Posterior vena cava (tissue), 2 donors: ENCODE data around the gene TRPM2. TPM values are rescaled to one million over a fixed set of nuclear protein-coding genes. Genes with fewer than 3 reads are reported as not detected.

ENCODE experiments used
- DNase-seq: peaks from one replicate; pipeline ENCODE4 v3.0.0-alpha.2; 2020; ENCODE audit warnings: low spot score
- intact Hi-C, 2 donors: fragments of 100-400 bp; cut with DNase I; formaldehyde crosslinking; loops; one replicate each; pipeline versions ENCODE4 v1.14.1 to v1.14.2; 2022 to 2023
- total RNA-seq, 2 donors: library from RNA; stranded (reverse); fragmentation: NEBNext Ultra II Directional; extraction: Animal tissue kit (Norgen Biotek cat#: 25700); gene quantifications; one replicate each; pipeline ENCODE4 v1.2.1, GENCODE V29; 2021
- donor health status: DM: yes; HTN: yes; CAD: no.
- donor health status: DM: yes; HTN: yes; CAD: no.

The TRPM2 gene
- total RNA-seq, 2 donors from 2014 or later: 7.7 to 11.3 TPM

DNA sequence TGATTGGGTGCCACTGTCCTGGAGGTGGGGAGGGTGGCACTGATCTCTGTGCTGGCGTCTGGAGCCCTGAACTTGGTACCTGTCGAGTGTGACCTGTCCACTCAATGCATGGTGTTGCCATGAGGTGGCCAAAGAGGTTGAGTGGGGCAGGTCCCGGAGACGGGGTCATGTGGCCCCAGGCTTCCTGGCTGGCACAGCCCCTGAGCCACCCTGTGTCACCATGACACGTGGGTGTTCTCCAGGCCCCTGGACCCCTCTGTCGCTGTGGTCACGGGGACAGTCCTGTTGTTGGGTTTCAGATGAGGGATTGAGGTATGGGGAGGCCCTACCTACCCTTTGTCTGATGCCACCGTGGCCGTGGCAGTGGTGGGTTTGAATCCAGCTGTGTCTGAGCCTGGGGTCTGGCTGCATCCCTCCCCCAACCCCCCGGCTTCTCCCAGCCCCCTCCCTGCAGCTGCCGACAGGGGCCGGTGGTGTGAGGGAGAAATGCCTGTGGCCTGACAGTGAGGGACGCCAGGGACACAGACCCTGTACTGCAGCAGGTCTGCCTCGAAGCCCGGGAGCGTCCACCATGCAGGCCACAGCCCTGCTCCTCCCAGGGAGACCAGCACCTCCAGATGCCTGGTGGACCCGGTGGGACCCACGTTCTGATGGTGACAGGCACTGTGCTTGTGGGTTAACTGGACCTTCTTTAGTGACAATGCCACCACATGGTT, 12.0 kb downstream of the TRPM2 start:
- intact Hi-C loops: no loop called here
- DNase-seq: peak; percentile 68

DNA sequence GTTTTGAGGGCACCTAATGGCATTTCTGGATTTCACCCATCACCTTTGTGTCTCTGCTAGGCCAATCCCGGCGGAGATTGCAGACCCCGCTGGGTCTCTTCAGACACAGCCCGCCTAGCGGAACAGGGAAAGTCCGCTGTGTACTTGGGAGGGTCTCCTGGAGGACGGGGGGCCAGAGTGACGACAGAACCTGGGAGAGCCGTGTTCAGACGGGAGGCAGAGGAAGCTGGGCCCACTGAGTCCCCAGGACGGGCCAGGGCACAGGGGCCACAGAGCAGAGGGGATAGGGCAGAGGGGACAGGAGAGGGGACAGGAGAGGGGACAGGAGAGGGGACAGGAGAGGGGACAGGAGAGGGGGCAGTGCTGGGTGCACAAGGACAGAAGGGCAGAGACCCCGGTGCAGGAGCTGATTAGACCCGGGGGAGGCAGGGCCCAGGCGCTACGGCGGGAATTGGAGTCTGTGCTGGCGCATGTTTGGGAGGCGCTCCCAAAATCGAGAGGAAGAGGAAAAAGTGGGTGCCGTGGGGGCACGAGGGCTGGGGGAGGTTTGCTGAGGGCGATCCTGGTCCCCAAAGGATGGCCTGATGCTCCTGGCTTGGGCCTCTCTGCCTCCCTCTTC, 12.7 kb downstream of the TRPM2 start:
- intact Hi-C loops: no loop called here

DNA sequence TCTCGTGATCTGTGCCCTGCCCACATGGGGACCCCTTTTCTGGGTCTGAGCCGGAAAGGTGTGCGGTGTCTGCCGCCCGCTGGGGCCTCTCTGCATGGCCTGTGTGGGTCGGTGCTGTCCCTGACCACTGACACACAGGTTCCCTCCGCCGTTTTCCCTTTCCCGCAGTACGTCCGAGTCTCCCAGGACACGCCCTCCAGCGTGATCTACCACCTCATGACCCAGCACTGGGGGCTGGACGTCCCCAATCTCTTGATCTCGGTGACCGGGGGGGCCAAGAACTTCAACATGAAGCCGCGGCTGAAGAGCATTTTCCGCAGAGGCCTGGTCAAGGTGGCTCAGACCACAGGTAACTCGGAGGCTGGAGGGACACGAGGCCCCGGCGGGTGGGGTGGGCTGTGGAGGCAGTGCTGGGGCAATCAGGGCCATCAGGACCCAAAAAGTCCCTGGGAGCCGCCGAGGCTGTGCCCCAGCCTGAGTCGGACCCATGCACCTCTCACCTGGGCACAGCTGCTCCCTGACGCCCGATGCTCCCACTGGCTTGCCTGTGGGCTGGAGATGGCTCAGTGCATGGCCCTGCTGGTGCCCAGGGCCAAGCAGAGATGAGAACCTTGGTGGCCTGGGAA, 13.3 kb downstream of the TRPM2 start:
- peak; percentile 56 for DNase-seq
- intact Hi-C loops: no loop called here

More for the DNA sequence above, 12.7 kb downstream of the TRPM2 start:
- peak; percentile 66 for DNase-seq

DNA sequence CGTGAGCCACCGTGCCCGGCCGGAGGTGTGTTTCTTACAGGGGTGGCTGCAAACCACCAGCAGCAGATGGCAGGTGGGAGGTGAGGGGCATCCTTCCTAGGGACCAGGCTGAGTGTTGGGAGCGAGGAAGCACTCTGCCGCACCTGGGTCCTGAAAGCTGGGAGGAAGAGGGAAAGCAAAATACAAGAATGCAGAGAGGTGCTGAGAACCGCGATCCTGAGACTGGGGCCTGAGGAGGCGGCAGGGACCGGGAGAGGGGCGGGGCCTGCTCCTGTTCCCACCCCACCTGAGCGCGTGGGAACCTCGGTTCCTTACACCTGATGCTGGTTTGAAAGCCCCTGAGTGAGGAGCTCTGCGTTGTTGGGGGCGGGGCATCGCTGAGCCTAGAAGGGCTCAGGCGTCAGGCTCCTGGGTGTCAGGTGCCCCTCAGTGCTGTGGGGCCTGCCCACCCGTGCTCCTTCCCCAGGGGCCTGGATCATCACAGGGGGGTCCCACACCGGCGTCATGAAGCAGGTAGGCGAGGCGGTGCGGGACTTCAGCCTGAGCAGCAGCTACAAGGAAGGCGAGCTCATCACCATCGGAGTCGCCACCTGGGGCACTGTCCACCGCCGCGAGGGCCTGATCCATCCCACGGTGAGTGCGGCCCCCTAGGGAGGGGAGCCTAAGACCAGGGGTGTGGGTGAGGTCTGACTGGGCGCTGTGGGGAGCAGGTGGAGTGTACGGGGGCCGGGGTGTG, 15.5 kb downstream of the TRPM2 start:
- intact Hi-C loops: no loop called here
- peak; percentile 68 for DNase-seq

DNA sequence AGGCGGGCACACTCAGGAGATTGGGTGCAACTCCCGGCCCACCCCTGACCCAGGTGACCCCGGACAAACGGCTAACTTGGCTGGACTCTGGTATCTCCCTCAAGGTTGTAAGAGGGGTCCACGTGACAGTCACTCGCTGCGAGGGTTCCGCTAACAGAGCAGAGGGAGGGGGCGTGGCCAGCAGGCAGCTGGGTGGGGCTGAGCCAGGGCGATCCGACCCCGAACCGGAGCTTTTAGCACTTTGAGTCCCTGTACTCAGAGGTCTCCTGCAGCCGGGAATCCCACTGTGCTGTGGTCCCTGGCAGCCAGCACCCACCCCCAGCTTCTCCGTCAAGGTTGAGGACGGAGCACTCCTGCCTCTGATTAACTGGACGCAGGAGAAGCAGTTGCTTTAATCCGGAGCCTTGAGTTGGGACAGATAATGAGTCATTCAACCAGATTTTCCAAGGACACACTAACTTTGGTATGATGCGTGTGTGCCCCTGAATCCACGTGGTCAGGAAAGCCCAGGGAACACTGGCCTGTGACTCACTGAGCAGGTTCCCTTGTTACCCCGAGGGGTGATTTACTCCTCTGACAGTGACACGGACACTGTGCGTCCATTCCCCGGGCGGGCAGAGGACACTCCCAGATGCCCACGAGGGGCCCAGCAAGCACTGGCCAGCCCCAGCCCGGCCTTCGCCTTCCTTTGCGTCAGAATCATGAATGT, 16.8 kb downstream of the TRPM2 start:
- peak; percentile 74 for DNase-seq
- intact Hi-C loops: no loop called here

DNA sequence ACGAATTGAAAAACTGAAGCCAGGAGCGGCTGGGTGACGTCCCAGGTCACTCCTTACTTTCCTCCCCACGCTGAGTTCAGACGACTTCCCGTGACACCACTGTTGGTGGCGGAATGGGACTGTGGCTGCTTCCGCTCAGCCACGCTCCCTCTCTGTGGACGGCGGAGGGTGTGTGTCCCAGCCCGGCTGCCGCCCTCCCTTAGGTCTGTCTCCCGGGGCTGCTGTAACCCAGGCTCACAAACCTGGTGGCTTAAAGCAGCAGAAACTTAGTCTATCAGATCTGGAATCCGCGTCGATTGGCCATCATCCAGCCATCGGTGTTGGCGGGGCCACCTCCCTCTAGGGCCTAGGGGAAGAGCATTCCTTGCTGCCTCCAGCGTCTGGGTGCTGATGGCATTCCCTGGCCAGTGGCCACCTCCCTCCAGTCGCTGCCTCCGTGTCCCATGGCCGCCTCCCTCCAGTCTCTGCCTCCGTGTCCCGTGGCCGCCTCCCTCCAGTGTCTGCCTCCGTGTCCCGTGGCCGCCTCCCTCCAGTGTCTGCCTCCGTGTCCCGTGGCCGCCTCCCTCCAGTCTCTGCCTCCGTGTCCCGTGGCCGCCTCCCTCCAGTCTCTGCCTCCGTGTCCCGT, 17.5 kb downstream of the TRPM2 start:
- DNase-seq: peak; percentile 62
- intact Hi-C loops: no loop called here

DNA sequence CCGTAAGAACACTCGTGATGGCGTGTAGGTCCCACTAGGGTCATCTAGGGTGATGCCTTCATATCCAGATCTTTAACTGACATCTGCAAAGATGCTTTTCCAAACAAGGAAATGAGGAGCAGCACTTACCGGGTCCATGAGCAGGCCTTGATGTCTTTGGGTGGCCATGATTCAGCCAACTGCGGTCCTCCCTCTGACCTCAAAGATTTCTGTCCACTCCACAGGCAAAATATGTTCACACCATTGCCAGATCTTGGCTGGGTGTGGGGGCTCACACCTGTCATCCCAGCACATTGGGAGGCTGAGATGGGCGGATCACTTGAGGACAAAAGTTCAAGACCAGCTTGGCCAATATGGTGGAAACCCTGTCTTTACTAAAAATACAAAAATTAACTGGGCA, 18.2 kb downstream of the TRPM2 start:
- intact Hi-C loops: no loop called here
- DNase-seq: peak; percentile 28

DNA sequence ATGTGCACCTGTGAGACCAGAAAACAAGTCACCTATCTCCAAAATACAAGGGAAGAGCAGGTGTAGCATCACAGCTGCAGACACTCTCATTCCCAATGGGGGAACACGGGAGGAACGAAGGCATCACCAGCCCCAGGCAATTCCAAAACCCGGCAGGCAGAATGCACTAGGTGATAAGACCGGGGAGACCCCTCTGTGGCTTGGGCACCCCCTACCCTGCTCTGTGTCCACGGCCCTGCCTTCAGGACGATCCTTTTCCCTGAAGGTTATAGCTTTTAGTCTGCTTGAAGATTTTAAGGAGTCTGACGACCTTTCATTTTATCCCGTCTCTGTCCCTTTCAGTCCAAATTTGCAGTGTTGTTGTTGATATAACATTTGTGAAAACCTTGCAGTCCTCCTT, 19.2 kb downstream of the TRPM2 start:
- intact Hi-C loops: no loop called here
- peak; percentile 69 for DNase-seq

DNA sequence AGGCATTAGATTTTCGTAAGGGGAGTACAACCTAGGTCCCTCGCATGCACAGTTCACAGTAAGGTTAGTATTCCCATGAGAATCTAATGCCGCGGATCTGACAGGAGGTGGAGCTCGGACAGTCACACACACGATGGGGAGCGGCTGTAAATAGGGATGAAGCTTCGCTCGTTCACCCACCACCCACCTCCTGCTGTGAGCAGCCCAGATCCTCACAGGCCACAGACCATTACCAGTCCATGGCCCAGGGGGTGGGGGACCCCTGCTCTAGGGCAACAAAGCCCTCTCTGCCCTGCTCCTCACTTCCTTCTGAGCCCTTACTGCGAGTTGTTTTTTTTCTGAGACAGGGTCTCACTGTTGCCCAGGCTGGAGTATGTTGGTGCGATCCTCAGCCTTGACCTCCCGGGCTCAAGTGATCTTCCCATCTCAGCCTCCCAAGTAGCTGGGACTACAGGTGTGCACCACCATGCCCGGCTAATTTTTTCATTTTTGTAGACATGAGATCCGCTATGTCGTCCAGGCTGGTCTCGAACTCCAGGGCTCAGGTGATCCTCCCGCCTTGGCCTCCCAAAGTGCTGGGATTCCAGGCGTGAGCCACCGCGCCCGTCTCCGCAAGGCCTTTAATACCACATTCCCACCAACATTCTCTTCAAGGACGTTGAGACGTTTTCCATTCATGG, 21.3 kb downstream of the TRPM2 start:
- intact Hi-C loops: no loop called here
- peak; percentile 58 for DNase-seq

DNA sequence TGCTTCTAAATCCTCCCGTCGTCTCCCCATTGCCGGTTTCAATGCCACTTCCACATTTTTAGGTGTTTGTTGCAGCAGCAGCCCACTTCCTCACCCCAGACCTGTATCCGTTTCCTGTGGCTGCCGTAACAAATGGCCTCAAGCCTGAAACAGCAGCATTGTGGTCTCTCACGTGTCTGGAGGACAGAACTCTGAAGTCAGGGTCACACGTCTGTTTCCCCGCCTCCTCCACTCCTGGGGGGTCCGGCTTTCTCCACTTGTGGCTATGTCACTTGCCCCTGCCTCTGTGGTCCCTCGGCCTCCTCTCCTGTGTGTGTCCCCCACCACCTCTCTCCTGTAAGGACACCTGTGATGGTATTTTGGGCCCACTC, 21.8 kb downstream of the TRPM2 start:
- peak; percentile 77 for DNase-seq

DNA sequence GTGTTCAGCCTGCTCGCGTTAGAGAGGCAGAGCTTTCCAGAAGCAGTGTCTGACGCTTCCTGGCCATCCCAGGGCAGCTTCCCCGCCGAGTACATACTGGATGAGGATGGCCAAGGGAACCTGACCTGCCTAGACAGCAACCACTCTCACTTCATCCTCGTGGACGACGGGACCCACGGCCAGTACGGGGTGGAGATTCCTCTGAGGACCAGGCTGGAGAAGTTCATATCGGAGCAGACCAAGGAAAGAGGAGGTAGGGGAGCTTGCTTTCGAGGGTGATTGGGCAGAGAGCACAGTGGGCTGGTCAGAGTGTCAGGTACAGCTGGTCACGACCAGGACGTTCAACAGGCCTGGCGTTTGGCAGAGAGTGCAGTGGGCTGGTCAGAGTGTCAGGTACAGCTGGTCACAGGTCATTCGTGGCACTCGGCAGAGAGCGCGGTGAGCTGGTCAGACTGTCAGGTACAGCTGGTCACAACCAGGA, 22.4 kb downstream of the TRPM2 start:
- DNase-seq: peak; percentile 73
- intact Hi-C loops: no loop called here

More for the DNA sequence above, 21.8 kb downstream of the TRPM2 start:
- intact Hi-C loops: no loop called here

DNA sequence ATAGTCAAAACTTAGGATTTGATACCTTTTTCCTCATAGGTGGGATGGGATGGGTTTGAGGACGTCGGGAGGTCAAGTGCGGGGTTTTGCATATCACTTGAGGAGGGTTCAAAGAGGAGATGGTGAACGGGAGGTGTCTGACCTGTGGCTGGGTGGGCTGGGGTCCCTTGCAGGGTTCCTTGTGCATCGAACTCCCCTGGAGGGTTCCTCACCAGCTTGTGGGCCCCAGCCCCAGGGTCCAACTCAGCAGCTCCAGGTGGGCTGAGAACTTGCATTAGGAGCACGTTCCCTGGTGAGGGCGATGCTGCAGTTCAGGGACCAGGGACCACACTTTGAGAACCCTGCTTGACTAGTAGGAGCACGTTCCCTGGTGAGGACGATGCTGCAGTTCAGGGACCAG, 23.2 kb downstream of the TRPM2 start:
- intact Hi-C loops: no loop called here
- DNase-seq: peak; percentile 69

DNA sequence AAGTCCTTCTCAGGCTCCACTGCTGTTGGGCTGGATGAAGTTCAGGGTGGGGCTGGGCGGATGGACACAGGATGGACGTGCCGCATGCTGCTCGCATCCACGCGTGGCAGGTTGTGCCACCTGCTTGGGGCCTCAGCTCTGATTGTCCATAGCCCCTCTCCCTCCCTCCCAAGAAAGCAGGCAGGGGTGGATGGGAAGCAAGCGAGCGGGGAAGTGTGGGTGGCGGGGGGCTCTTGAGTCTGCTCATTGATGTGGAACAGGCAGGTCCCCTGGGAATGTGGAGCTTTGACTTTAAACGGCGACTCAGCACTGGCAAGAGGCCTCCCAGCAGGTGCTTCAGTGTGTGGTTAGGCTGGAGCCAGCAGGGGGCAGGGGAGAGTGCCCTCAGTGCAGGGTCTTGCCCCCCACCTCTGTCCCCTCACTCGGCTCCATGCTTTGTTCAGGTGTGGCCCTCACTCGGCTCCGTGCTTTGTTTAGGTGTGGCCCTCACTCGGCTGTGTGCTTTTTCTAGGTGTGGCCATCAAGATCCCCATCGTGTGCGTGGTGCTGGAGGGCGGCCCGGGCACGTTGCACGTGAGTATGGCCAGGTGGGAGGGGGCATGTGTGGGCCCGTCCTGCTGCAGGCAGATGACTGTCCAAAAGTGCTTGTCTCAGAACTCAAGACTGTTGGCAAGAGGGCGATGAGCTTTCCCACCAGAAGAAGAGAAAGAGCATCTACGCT, 23.9 kb downstream of the TRPM2 start:
- DNase-seq: peak; percentile 74
- intact Hi-C loops: no loop called here

DNA sequence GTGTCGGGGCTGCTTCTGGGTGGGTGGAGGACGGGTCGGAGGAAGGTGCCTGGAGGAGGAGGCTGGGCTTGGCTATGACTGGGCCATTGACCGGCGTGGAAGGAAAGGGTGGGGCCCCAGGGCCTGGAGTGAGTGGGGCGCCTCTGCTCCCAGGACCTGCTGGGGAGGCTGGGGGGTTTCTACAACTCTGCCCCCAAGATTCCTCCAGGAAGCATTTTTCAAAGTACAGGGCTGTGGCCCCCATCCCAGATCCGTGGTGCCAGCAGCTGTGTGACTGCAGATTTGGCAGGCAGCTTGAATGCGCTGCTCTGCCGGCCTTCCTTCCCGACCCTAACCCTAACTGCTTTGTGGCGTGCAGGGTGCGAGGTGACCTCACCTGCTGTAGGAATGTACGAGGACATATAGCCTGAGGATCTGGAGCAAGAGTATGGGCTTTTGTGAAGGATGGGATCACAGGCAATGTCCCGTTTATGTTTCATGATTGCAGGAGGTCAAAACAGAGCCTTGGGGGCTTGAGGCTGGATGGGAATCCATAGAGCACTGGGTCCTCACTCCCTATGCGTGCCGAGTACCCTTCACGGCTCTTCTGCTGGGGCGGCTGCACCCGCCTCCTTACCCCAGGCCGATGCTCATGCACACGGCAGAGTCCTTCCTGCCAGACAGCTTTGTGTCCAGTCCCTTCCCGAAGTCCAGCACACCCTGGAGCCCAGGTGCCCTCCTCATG, 24.7 kb downstream of the TRPM2 start:
- intact Hi-C loops: no loop called here
- peak; percentile 64 for DNase-seq

DNA sequence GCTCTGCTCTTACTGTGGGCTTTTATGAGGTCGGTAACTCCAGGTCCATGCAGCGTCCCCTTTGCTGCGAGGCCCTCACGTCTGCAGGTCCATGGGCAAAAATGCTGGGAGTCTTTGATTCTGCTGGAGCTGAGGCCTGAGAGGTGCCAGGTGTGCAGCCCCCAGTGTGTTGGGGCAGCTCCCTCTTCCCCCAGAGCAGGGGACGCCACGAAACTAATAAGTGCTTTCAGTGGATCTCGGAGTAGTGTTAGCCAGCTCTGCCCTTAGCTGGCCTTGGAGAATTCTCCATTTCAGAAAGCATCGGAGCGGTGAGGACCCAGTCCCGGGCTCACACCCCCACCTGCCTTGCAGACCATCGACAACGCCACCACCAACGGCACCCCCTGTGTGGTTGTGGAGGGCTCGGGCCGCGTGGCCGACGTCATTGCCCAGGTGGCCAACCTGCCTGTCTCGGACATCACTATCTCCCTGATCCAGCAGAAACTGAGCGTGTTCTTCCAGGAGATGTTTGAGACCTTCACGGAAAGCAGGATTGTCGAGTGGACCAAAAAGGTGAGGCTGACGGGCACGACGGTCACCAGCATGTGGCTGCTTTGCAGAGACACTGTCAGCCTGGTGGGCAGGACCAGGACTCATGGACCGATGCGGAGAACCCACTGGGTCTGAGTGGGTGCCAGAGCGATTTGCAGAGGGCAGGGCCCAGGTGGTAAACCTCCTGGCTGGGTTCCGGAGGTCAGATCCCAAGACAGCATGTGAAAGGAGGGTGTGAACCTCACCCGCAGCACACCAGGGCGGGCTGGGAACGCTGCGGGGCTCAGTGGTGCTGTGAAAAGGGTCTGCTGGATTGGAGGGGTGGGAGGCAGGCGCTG, 25.5 kb downstream of the TRPM2 start:
- intact Hi-C loops: no loop called here

DNA sequence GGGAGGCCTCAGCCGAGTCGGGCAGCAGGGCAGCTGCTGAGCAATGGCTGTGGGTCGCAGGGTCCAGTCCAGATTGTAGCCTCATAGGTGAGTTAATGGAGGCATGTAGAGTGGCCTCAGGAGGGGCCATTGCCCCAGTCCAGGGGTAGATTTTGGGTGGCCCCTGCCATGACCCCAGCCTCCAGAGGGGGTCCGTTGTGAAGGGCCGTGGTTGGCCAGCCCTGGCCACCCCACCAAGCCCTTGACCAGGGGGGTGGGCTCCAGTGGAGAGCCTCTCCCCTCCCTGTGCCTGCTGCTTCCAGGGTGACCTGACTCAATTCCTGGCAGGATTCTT, 26.1 kb downstream of the TRPM2 start:
- no peak for DNase-seq
- intact Hi-C loops: no loop called here

More for the DNA sequence above, 25.5 kb downstream of the TRPM2 start:
- peak; percentile 67 for DNase-seq
